ENCODE data around the gene RSAD2.

Gene RSAD2

GRCh38 chr2:6845312-6845711, 32.3 kb upstream of the RSAD2 start:
- peaks cover 52% of the 10 kb centered on the region for H3K9me3 ChIP-seq (ENCODE audit: insufficient read depth, low read length)
- no peak overlapping the region for H2AFZ ChIP-seq (ENCODE audit: low read depth, low read length, severe bottlenecking)
- peaks cover 3% of the 10 kb centered on the region for H3K36me3 ChIP-seq (ENCODE audit: low read length)
- no peaks in the 10 kb centered on the region for H3K27me3 ChIP-seq (ENCODE audit: low read length)
- no peaks in the 10 kb centered on the region for H3F3A ChIP-seq (ENCODE audit: insufficient read depth)
- no peaks in the 10 kb centered on the region for H3K79me2 ChIP-seq (ENCODE audit: insufficient read depth, low read length)
- H3K27ac ChIP-seq (ENCODE audit: low read depth, low read length) = no peak overlapping the region
- no peak overlapping the region for H3K4me3 ChIP-seq (ENCODE audit: insufficient read depth, low read length, poor library complexity, severe bottlenecking)
- no peaks in the 10 kb centered on the region for H4K20me1 ChIP-seq (ENCODE audit: low read depth, low read length)
- TF ChIP-seq, protein P1, sequence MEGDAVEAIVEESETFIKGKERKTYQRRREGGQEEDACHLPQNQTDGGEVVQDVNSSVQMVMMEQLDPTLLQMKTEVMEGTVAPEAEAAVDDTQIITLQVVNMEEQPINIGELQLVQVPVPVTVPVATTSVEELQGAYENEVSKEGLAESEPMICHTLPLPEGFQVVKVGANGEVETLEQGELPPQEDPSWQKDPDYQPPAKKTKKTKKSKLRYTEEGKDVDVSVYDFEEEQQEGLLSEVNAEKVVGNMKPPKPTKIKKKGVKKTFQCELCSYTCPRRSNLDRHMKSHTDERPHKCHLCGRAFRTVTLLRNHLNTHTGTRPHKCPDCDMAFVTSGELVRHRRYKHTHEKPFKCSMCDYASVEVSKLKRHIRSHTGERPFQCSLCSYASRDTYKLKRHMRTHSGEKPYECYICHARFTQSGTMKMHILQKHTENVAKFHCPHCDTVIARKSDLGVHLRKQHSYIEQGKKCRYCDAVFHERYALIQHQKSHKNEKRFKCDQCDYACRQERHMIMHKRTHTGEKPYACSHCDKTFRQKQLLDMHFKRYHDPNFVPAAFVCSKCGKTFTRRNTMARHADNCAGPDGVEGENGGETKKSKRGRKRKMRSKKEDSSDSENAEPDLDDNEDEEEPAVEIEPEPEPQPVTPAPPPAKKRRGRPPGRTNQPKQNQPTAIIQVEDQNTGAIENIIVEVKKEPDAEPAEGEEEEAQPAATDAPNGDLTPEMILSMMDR (IDR thresholded peaks at IDR 0.05; ENCODE audit: insufficient read depth, low read length, poor library complexity, severe bottlenecking) = no peak
- no peak for TF ChIP-seq EZH2phosphoT487 (conservative IDR thresholded peaks at IDR 0.05; ENCODE audit: low read length)
- no peak overlapping the region for H3K9ac ChIP-seq (ENCODE audit: low read length)
- no peaks in the 10 kb centered on the region for H3K9me2 ChIP-seq (replicated peaks; ENCODE audit: insufficient read depth, low read length)
- H3K4me2 ChIP-seq (ENCODE audit: low read depth, low read length, poor library complexity, severe bottlenecking) = no peak overlapping the region

- no peak overlapping the region for H3K4me3 ChIP-seq (ENCODE audit: insufficient read depth, low read length, poor library complexity, severe bottlenecking)
- no peak overlapping the region for H3K27ac ChIP-seq (ENCODE audit: low read depth, low read length)
- no peaks in the 10 kb centered on the region for H3K27me3 ChIP-seq (ENCODE audit: low read length)
- H3F3A ChIP-seq (ENCODE audit: insufficient read depth) = no peaks in the 10 kb centered on the region
- no peaks in the 10 kb centered on the region for H3K9me2 ChIP-seq (replicated peaks; ENCODE audit: insufficient read depth, low read length)
- H2AFZ ChIP-seq (ENCODE audit: low read depth, low read length, severe bottlenecking) = no peak overlapping the region
- H3K79me2 ChIP-seq (ENCODE audit: insufficient read depth, low read length) = no peaks in the 10 kb centered on the region
- peaks cover 52% of the 10 kb centered on the region for H3K9me3 ChIP-seq (ENCODE audit: insufficient read depth, low read length)
- H3K4me2 ChIP-seq (ENCODE audit: low read depth, low read length, poor library complexity, severe bottlenecking) = no peak overlapping the region
- no peak overlapping the region for H3K9ac ChIP-seq (ENCODE audit: low read length)
- TF ChIP-seq EZH2phosphoT487 (conservative IDR thresholded peaks at IDR 0.05; ENCODE audit: low read length) = no peak
- TF ChIP-seq, protein P1 (IDR thresholded peaks at IDR 0.05; ENCODE audit: insufficient read depth, low read length, poor library complexity, severe bottlenecking) = no peak
- peaks cover 3% of the 10 kb centered on the region for H3K36me3 ChIP-seq (ENCODE audit: low read length)
- H4K20me1 ChIP-seq (ENCODE audit: low read depth, low read length) = no peaks in the 10 kb centered on the region
Observed at GRCh38 chr2:6845903-6846302, 31.7 kb upstream of the RSAD2 start.

DNA sequence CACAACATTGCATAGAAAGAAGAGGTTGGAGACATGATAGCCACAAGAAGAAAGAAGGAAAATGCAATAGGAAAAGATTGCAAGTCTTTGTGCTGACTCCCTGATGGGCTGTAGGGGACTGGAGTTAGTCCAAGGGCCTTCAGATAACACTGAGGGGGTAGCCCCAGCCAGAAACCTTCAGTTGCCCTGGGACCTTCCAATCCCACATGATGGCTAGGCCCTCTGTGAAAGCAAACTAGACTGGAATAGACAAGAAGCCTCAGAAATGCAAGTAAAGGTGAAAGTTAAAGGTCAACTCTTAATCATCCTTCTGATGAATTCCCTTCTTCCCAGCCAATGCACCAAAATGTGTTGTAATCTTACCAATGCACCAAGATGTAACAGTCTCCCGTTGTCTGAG, 31.0 kb upstream of the RSAD2 start:
- Histone ChIP-seq H3K4me3 (ENCODE audit: insufficient read depth, low read length, poor library complexity, severe bottlenecking) (no peak overlapping the region), H3K4me2 (ENCODE audit: low read depth, low read length, poor library complexity, severe bottlenecking) (no peak overlapping the region), H3K36me3 (ENCODE audit: low read length) (peaks cover 3% of the 10 kb centered on the region), H3K9me2 (replicated peaks; ENCODE audit: insufficient read depth, low read length) (no peaks in the 10 kb centered on the region), H2AFZ (ENCODE audit: low read depth, low read length, severe bottlenecking) (no peak overlapping the region), H3K27ac (ENCODE audit: low read depth, low read length) (no peak overlapping the region), H3K9me3 (ENCODE audit: insufficient read depth, low read length) (peaks cover 52% of the 10 kb centered on the region), H4K20me1 (ENCODE audit: low read depth, low read length) (no peaks in the 10 kb centered on the region), H3K79me2 (ENCODE audit: insufficient read depth, low read length) (no peaks in the 10 kb centered on the region), H3K9ac (ENCODE audit: low read length) (no peak overlapping the region), H3F3A (ENCODE audit: insufficient read depth) (no peaks in the 10 kb centered on the region), H3K27me3 (ENCODE audit: low read length) (no peaks in the 10 kb centered on the region)
- TF ChIP-seq, protein P1 (IDR thresholded peaks at IDR 0.05; ENCODE audit: insufficient read depth, low read length, poor library complexity, severe bottlenecking) = no peak
- TF ChIP-seq EZH2phosphoT487 (conservative IDR thresholded peaks at IDR 0.05; ENCODE audit: low read length) = no peak
